SU-DHL-6 (cell line): ENCODE results near the gene UBAC2.

Source experiments
- CTCF ChIP-seq: fragments of 200-600 bp; sonication (generic); IDR thresholded peaks from one replicate; pipeline ENCODE4 v1.5.1; 2017; ENCODE audit warnings: antibody characterized with exemption, mild to moderate bottlenecking, low read length, moderate library complexity; ENCODE audit not compliant: insufficient read depth, poor library complexity, severe bottlenecking
- EZH2phosphoT487 ChIP-seq: fragments of 200-600 bp; sonication (generic), shearing (Covaris generic); conservative IDR thresholded peaks from 2 replicates; pipeline ENCODE4 v1.6.1; 2018; ENCODE audit warnings: mild to moderate bottlenecking, antibody characterized with exemption, low read length, moderate library complexity, mixed read lengths

- TF ChIP-seq CTCF, result no peak
- TF ChIP-seq EZH2phosphoT487, result no peak
These were observed 86.9 kb downstream of the UBAC2 start for GRCh38 chr13:99287551-99287950.
